G401.6 (cell line): ENCODE data around the gene HOXC9.

Experiments used
- FAIRE-seq: peaks from 2 replicates; lab custom pipeline; 2012; peaks lifted over from hg19 to GRCh38; lab: Jason Lieb, UNC

HOXC9 gene

GRCh38 chr12:54015018-54015931 is 15.3 kb downstream of the HOXC9 start:
- FAIRE-seq = no peak

GRCh38 chr12:54016051-54016450 is 16.1 kb downstream of the HOXC9 start:
- no peak for FAIRE-seq

- FAIRE-seq = peak; percentile 97
These were observed 16.6 kb downstream of the HOXC9 start for GRCh38 chr12:54016478-54016964.

GRCh38 chr12:54017027-54017788 is 17.2 kb downstream of the HOXC9 start:
- no peak for FAIRE-seq

GRCh38 chr12:54017878-54018467 is 18.0 kb downstream of the HOXC9 start:
- FAIRE-seq = peak; percentile 63

- no peak for FAIRE-seq
These were observed 18.6 kb downstream of the HOXC9 start for GRCh38 chr12:54018468-54018984.

- no peak for FAIRE-seq
These were observed 19.3 kb downstream of the HOXC9 start for GRCh38 chr12:54019091-54019811.

GRCh38 chr12:54019924-54020590 is 20.1 kb downstream of the HOXC9 start:
- no peak for FAIRE-seq

- FAIRE-seq = no peak
These were observed 20.8 kb downstream of the HOXC9 start for GRCh38 chr12:54020591-54021405.

GRCh38 chr12:54021432-54022013 is 21.6 kb downstream of the HOXC9 start:
- peak; percentile 90 for FAIRE-seq

GRCh38 chr12:54022960-54023884 is 23.3 kb downstream of the HOXC9 start:
- FAIRE-seq = no peak

GRCh38 chr12:54024127-54024526 is 24.2 kb downstream of the HOXC9 start:
- FAIRE-seq = no peak

- FAIRE-seq = no peak
These were observed 24.8 kb downstream of the HOXC9 start for GRCh38 chr12:54024581-54025305.

- FAIRE-seq = no peak
These were observed 25.8 kb downstream of the HOXC9 start for GRCh38 chr12:54025499-54026405.

GRCh38 chr12:54026640-54027441 is 26.9 kb downstream of the HOXC9 start:
- no peak for FAIRE-seq

GRCh38 chr12:54027442-54027786 is 27.5 kb downstream of the HOXC9 start:
- peak; percentile 34 for FAIRE-seq
